Measurements from ENCODE around the gene MGAT5.

Gene MGAT5

DNA sequence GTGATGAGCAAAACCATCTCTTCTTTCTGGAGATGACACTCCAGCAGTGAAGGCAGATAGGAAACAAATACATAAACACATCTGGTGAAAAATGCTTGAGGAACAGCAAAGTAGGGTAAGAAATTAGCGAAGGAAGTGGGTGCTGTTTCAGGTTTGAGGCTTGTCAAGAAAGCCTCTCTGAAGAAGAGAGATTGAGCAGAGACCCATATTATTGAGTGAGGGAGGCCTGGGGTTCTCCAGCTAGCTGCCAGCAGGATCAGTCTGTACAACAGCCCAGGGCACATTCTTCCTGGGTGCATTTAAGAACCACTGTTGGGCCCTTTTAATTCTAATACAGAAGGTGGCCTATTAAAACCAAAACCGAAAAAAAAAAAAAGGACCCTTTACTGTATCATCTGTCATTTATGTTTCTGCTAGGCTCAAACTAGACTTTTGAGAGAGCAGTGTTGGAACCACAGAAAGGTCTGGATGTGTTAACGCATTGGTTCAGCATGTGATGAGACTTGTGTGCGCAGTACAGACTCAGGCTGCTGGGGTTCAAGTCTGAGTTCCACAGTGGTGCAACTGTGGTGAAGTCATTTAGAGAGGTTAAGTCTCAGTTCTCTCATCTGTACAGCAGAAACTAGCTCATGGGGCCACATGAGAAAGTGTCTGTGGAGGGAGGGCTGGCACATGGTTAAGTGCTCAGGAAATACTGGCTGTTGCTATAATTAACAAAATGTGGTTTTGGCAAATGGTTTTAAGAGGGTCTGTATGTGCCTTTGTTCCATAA, 28.9 kb downstream of the MGAT5 start:
- no peak for ATAC-seq
- TF ChIP-seq ZNF70 (CRISPR knock-in tag; IDR thresholded peaks at IDR 0.05) (no peak), POU6F1 (CRISPR knock-in tag; IDR thresholded peaks at IDR 0.05; ENCODE audit: borderline replicate concordance, low read depth) (no peak), TCF4 (CRISPR knock-in tag; IDR thresholded peaks at IDR 0.05; ENCODE audit: borderline replicate concordance) (no peak), OSR1 (CRISPR knock-in tag; IDR thresholded peaks at IDR 0.05) (no peak), TOX (CRISPR knock-in tag; IDR thresholded peaks at IDR 0.05; ENCODE audit: borderline replicate concordance) (no peak), ZFP3 (CRISPR knock-in tag; IDR thresholded peaks at IDR 0.05) (no peak), RARB (CRISPR knock-in tag; IDR thresholded peaks at IDR 0.05) (no peak), ZNF565 (CRISPR knock-in tag; conservative IDR thresholded peaks at IDR 0.05; ENCODE audit: low read depth) (no peak)
- TF ChIP-seq, protein P1, sequence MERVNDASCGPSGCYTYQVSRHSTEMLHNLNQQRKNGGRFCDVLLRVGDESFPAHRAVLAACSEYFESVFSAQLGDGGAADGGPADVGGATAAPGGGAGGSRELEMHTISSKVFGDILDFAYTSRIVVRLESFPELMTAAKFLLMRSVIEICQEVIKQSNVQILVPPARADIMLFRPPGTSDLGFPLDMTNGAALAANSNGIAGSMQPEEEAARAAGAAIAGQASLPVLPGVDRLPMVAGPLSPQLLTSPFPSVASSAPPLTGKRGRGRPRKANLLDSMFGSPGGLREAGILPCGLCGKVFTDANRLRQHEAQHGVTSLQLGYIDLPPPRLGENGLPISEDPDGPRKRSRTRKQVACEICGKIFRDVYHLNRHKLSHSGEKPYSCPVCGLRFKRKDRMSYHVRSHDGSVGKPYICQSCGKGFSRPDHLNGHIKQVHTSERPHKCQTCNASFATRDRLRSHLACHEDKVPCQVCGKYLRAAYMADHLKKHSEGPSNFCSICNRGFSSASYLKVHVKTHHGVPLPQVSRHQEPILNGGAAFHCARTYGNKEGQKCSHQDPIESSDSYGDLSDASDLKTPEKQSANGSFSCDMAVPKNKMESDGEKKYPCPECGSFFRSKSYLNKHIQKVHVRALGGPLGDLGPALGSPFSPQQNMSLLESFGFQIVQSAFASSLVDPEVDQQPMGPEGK (CRISPR knock-in tag; IDR thresholded peaks at IDR 0.05; ENCODE audit: borderline replicate concordance): no peak

DNA sequence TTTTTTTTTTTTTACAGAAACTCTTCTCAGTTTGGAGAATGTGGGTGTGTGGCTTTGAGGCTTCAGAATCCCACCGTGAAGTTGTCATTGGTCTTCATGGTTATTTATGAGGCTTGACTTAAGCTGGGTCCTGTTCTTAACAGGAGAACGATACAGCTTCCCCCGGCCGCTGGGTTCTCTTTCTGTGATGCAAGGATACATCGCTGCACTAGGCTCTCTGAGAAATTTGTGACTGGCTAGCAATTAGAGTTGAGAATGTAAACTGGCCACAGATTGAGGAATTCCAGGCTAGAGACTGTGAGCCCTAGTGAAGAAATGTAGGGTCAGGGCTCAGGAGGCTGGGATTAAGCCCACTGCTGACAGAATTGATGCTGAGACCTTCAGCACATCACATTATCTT, 29.8 kb downstream of the MGAT5 start:
- TF ChIP-seq ESRRG (CRISPR knock-in tag; IDR thresholded peaks at IDR 0.05): no peak
- no peak for TF ChIP-seq ZC3H10 (CRISPR knock-in tag; IDR thresholded peaks at IDR 0.05)
- no peak for TF ChIP-seq ZNF70 (CRISPR knock-in tag; IDR thresholded peaks at IDR 0.05)
- TF ChIP-seq, protein P1 (CRISPR knock-in tag; IDR thresholded peaks at IDR 0.05; ENCODE audit: borderline replicate concordance): no peak
- no peak for TF ChIP-seq BACH2 (CRISPR knock-in tag; IDR thresholded peaks at IDR 0.05; ENCODE audit: borderline replicate concordance)
- no peak for TF ChIP-seq ZFP30 (CRISPR knock-in tag; IDR thresholded peaks at IDR 0.05)
- no peak for TF ChIP-seq TCF4 (CRISPR knock-in tag; IDR thresholded peaks at IDR 0.05; ENCODE audit: borderline replicate concordance)
- TF ChIP-seq, protein P2, sequence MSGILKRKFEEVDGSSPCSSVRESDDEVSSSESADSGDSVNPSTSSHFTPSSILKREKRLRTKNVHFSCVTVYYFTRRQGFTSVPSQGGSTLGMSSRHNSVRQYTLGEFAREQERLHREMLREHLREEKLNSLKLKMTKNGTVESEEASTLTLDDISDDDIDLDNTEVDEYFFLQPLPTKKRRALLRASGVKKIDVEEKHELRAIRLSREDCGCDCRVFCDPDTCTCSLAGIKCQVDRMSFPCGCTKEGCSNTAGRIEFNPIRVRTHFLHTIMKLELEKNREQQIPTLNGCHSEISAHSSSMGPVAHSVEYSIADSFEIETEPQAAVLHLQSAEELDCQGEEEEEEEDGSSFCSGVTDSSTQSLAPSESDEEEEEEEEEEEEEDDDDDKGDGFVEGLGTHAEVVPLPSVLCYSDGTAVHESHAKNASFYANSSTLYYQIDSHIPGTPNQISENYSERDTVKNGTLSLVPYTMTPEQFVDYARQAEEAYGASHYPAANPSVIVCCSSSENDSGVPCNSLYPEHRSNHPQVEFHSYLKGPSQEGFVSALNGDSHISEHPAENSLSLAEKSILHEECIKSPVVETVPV (CRISPR knock-in tag; IDR thresholded peaks at IDR 0.05): no peak
- no peak for TF ChIP-seq ZNF565 (CRISPR knock-in tag; conservative IDR thresholded peaks at IDR 0.05; ENCODE audit: low read depth)
- TF ChIP-seq SNAI2 (CRISPR knock-in tag; IDR thresholded peaks at IDR 0.05): no peak
- no peak for ATAC-seq

GRCh38 chr2:134284119-134284670, 30.3 kb downstream of the MGAT5 start:
- TF ChIP-seq, protein P1 (CRISPR knock-in tag; IDR thresholded peaks at IDR 0.05; ENCODE audit: borderline replicate concordance): no peak
- TF ChIP-seq RARB (CRISPR knock-in tag; IDR thresholded peaks at IDR 0.05): no peak
- no peak for TF ChIP-seq ZNF70 (CRISPR knock-in tag; IDR thresholded peaks at IDR 0.05)
- no peak for TF ChIP-seq CREB5 (CRISPR knock-in tag; IDR thresholded peaks at IDR 0.05; ENCODE audit: low read depth)
- no peak for TF ChIP-seq ESRRG (CRISPR knock-in tag; IDR thresholded peaks at IDR 0.05)
- TF ChIP-seq, protein P3, sequence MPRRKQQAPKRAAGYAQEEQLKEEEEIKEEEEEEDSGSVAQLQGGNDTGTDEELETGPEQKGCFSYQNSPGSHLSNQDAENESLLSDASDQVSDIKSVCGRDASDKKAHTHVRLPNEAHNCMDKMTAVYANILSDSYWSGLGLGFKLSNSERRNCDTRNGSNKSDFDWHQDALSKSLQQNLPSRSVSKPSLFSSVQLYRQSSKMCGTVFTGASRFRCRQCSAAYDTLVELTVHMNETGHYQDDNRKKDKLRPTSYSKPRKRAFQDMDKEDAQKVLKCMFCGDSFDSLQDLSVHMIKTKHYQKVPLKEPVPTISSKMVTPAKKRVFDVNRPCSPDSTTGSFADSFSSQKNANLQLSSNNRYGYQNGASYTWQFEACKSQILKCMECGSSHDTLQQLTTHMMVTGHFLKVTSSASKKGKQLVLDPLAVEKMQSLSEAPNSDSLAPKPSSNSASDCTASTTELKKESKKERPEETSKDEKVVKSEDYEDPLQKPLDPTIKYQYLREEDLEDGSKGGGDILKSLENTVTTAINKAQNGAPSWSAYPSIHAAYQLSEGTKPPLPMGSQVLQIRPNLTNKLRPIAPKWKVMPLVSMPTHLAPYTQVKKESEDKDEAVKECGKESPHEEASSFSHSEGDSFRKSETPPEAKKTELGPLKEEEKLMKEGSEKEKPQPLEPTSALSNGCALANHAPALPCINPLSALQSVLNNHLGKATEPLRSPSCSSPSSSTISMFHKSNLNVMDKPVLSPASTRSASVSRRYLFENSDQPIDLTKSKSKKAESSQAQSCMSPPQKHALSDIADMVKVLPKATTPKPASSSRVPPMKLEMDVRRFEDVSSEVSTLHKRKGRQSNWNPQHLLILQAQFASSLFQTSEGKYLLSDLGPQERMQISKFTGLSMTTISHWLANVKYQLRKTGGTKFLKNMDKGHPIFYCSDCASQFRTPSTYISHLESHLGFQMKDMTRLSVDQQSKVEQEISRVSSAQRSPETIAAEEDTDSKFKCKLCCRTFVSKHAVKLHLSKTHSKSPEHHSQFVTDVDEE (CRISPR knock-in tag; IDR thresholded peaks at IDR 0.05): no peak
- TF ChIP-seq TOX (CRISPR knock-in tag; IDR thresholded peaks at IDR 0.05; ENCODE audit: borderline replicate concordance): no peak
- TF ChIP-seq ZFP3 (CRISPR knock-in tag; IDR thresholded peaks at IDR 0.05): no peak
- no peak for TF ChIP-seq ZFP30 (CRISPR knock-in tag; IDR thresholded peaks at IDR 0.05)
- TF ChIP-seq ZNF565 (CRISPR knock-in tag; conservative IDR thresholded peaks at IDR 0.05; ENCODE audit: low read depth): no peak
- ATAC-seq: no peak
